ENCODE data around the gene ACO2.

DNA sequence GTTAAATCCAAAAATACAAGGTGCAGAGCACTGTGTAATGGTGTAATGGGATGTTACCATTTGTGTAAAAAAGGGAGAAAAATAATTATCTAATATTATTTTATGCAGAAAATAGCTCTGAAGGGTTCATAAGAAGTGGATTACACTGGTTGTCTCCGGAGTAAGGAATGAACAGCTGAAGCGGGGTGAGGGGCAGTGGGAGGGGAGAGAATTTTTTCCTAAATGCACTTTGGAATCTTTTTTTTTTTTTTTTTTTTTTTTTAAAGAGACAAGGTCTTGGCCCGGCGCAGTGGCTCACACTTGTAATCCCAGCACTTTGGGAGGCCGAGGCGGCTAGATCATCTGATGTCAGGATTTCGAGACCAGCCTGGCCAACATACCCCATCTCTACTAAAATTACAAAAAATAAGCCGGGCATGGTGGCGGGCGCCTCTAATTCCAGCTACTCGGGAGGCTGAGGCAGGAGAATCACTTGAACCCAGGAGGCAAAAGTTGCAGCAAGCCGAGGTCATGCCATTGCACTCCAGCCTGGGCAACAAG lies 82.1 kb downstream of the ACO2 start:
- TF ChIP-seq, protein P1, sequence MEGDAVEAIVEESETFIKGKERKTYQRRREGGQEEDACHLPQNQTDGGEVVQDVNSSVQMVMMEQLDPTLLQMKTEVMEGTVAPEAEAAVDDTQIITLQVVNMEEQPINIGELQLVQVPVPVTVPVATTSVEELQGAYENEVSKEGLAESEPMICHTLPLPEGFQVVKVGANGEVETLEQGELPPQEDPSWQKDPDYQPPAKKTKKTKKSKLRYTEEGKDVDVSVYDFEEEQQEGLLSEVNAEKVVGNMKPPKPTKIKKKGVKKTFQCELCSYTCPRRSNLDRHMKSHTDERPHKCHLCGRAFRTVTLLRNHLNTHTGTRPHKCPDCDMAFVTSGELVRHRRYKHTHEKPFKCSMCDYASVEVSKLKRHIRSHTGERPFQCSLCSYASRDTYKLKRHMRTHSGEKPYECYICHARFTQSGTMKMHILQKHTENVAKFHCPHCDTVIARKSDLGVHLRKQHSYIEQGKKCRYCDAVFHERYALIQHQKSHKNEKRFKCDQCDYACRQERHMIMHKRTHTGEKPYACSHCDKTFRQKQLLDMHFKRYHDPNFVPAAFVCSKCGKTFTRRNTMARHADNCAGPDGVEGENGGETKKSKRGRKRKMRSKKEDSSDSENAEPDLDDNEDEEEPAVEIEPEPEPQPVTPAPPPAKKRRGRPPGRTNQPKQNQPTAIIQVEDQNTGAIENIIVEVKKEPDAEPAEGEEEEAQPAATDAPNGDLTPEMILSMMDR (IDR thresholded peaks at IDR 0.05) = no peak
- no peak for TF ChIP-seq ZFX (IDR thresholded peaks at IDR 0.05; ENCODE audit: borderline replicate concordance)
